ENCODE data around the gene ALDH9A1.

DNA sequence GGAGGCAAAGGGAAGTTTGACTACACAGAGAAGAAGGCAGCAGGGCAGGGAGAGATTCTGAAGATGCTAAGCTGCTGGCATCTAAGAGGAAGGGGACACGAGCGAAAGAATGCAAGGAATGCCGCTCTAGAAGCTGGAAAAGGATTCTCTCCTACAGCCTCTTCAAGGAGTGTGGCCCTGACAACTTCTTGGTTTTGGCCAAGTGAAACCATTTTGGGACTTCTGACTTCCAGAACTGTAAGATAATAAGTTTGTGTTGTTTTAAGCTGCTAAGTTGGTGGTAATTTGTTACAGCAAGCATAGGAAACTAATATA lies 38.8 kb downstream of the ALDH9A1 start:
- TF ChIP-seq, protein P1, sequence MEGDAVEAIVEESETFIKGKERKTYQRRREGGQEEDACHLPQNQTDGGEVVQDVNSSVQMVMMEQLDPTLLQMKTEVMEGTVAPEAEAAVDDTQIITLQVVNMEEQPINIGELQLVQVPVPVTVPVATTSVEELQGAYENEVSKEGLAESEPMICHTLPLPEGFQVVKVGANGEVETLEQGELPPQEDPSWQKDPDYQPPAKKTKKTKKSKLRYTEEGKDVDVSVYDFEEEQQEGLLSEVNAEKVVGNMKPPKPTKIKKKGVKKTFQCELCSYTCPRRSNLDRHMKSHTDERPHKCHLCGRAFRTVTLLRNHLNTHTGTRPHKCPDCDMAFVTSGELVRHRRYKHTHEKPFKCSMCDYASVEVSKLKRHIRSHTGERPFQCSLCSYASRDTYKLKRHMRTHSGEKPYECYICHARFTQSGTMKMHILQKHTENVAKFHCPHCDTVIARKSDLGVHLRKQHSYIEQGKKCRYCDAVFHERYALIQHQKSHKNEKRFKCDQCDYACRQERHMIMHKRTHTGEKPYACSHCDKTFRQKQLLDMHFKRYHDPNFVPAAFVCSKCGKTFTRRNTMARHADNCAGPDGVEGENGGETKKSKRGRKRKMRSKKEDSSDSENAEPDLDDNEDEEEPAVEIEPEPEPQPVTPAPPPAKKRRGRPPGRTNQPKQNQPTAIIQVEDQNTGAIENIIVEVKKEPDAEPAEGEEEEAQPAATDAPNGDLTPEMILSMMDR (IDR thresholded peaks at IDR 0.05): no peak
- TF ChIP-seq EP300 (IDR thresholded peaks at IDR 0.05) (no peak), POLR2AphosphoS5 (IDR thresholded peaks at IDR 0.05) (no peak), POLR2A (IDR thresholded peaks at IDR 0.05) (no peak)

All from stomach (tissue), 4 donors.